Transverse colon (tissue), 4 donors: ENCODE measurements around the gene SEMA3C.

Source experiments
- EP300 ChIP-seq: sonication (generic); formaldehyde crosslinking; IDR thresholded peaks from one replicate; pipeline ENCODE4 v1.6.1; 2017; ENCODE audit warnings: antibody characterized with exemption, low read depth
- POLR2A ChIP-seq: fragments of 450-650 bp; IDR thresholded peaks from one replicate; pipeline ENCODE4 v1.6.1; 2016; ENCODE audit warnings: antibody characterized with exemption, mild to moderate bottlenecking, moderate library complexity
- POLR2AphosphoS5 ChIP-seq, 3 donors: sonication (generic); formaldehyde crosslinking; IDR thresholded peaks; one replicate each; pipeline ENCODE4 v1.6.1; 2016; ENCODE audit warnings: antibody characterized with exemption in 3 of 3
- TF ChIP-seq, protein P1 (sequence below), 5 experiments: fragments of 200-600 bp in 3 of 5; fragments of 450-650 bp in 2 of 5; sonication (generic) in 3 of 5; IDR thresholded peaks; 1 replicate in 2 of 5; 2 replicates in 3 of 5; pipeline ENCODE4 v1.5.1; 2016 to 2017; ENCODE audit warnings: antibody characterized with exemption in 5 of 5, inconsistent platforms in 3 of 5, mild to moderate bottlenecking in 2 of 5, moderate library complexity in 1 of 5

DNA sequence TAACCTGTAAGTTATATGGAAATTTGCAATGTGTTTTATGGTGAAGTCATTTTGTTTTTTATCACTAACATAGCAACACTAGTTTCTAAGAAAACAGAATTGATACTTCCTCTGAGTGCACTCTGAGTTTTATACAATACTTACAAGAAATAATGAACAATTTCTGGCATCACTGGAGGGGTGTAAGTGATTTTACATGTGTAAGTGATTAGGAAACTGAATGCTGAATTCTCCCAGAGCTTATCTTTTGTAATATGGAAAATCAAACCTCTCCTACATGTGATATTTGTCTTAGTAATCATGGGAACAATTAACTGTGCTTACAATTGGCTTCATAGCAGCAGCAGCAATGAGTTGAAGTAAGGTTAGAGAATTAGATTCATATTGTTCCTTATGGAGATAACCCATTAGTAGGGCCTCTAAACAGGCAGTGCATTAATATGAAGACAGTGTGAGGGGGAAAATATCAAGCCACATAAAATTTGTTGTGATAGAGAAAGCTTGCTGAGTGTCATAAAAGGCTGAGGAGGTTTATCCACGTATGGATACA lies 37.4 kb downstream of the SEMA3C start:
- TF ChIP-seq POLR2A (no peak), POLR2AphosphoS5 (IDR thresholded peaks at IDR 0.05) (no peak), EP300 (no peak)
- TF ChIP-seq, protein P1, sequence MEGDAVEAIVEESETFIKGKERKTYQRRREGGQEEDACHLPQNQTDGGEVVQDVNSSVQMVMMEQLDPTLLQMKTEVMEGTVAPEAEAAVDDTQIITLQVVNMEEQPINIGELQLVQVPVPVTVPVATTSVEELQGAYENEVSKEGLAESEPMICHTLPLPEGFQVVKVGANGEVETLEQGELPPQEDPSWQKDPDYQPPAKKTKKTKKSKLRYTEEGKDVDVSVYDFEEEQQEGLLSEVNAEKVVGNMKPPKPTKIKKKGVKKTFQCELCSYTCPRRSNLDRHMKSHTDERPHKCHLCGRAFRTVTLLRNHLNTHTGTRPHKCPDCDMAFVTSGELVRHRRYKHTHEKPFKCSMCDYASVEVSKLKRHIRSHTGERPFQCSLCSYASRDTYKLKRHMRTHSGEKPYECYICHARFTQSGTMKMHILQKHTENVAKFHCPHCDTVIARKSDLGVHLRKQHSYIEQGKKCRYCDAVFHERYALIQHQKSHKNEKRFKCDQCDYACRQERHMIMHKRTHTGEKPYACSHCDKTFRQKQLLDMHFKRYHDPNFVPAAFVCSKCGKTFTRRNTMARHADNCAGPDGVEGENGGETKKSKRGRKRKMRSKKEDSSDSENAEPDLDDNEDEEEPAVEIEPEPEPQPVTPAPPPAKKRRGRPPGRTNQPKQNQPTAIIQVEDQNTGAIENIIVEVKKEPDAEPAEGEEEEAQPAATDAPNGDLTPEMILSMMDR (IDR thresholded peaks at IDR 0.05): no peak
